Measurements from ENCODE around the gene SUMO1. TPM values are rescaled to one million over a fixed set of nuclear protein-coding genes. Genes with fewer than 3 reads are reported as not detected.

The SUMO1 gene
- total RNA-seq, 4 donors from 2014 or later: 29.6 to 46.3 (median 35.1) TPM

DNA sequence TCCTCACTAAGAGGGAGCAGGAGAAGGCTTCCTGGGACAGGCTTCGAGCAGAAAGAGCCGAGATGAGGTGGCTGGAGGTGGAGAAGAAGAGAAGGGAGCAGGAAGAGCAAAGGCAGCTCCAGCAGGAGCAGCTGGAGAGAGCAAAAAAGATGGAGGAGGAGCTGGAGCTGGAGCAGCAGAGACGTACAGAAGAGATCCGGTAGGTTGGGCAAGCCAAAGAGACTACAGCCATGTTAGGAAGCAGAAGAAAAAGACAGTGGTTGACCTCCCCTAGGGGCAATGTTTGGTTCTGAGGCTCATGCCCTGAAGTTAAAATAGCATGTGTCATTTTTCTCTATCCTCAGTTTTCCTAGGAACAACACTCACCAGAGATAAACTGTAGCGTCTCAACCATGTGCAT, 45.1 kb downstream of the SUMO1 start:
- no peak overlapping the region for H3K4me3 ChIP-seq (ENCODE audit: low read depth, poor library complexity, severe bottlenecking)
- intact Hi-C loops (cut with DNase I; ENCODE audit: low total_unique reads): no loop called here
- 92 to 95% methylated on average over 5 of the region's 5 CpGs for WGBS, 2 donors
- DNase-seq (ENCODE audit: low spot score in 2 of 2): no peak
- TF ChIP-seq, protein P1, sequence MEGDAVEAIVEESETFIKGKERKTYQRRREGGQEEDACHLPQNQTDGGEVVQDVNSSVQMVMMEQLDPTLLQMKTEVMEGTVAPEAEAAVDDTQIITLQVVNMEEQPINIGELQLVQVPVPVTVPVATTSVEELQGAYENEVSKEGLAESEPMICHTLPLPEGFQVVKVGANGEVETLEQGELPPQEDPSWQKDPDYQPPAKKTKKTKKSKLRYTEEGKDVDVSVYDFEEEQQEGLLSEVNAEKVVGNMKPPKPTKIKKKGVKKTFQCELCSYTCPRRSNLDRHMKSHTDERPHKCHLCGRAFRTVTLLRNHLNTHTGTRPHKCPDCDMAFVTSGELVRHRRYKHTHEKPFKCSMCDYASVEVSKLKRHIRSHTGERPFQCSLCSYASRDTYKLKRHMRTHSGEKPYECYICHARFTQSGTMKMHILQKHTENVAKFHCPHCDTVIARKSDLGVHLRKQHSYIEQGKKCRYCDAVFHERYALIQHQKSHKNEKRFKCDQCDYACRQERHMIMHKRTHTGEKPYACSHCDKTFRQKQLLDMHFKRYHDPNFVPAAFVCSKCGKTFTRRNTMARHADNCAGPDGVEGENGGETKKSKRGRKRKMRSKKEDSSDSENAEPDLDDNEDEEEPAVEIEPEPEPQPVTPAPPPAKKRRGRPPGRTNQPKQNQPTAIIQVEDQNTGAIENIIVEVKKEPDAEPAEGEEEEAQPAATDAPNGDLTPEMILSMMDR (IDR thresholded peaks at IDR 0.05): no peak
- no peak for TF ChIP-seq POLR2A (IDR thresholded peaks at IDR 0.05)

DNA sequence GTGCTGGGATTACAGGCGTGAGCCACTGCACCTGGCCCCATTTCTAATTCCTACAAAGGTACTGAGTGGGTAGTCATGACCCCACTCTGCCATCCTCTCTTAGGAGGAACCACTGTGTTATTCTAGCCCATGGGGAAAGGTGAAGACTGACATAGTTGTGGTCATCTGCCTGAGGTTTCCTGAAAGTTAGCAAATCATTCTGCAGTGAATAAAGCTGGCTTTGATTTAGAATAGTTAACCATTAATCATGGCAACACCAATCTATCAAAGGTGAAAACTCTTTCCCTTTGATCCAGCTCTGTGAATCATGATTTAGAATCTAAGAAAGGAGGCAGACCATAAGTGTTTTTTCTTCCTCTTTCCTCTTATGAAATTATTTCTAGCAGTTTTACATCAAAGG, 50.8 kb downstream of the SUMO1 start:
- intact Hi-C loops (cut with DNase I; ENCODE audit: low total_unique reads): no loop called here
- DNase-seq (ENCODE audit: low spot score in 2 of 2): no peak
- H3K4me3 ChIP-seq (ENCODE audit: low read depth, poor library complexity, severe bottlenecking): no peak overlapping the region
- WGBS, 2 donors: 65 to 82% methylated on average over 1 of the region's 1 CpG
- TF ChIP-seq, protein P1 (IDR thresholded peaks at IDR 0.05): no peak
- TF ChIP-seq POLR2A (IDR thresholded peaks at IDR 0.05): no peak

DNA sequence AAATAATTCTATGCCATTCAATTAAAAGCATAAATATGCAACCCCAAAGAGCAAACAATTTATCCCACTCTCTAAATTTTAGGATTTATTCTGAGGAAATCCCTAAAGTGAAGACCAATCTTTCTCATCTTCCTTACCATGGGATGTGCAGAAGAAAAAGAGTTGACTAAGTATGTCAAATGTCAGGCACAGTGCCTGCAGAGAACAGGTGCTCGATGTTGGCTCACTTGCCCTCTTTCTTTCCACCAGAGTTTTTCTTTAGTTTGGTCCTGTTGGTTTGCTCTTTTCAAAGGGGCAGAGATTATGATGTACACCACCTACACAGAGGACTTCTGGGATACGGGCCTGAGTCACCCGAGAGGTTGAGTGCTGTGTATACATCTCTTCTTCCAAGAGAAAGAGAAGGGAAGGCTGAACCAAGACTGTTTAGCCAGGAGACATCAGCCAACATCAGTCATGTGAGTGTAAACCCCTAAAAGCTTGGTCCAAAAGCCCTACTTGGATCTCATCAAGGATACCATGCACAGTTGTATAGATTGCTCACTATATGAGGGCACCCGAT, 51.7 kb downstream of the SUMO1 start:
- 95 to 96% methylated on average over 4 of the region's 4 CpGs for WGBS, 2 donors
- no peak overlapping the region for H3K4me3 ChIP-seq (ENCODE audit: low read depth, poor library complexity, severe bottlenecking)
- no peak for DNase-seq (ENCODE audit: low spot score in 2 of 2)
- TF ChIP-seq, protein P1 (IDR thresholded peaks at IDR 0.05): no peak
- TF ChIP-seq POLR2A (IDR thresholded peaks at IDR 0.05): no peak
- intact Hi-C loops (cut with DNase I; ENCODE audit: low total_unique reads): no loop called here

DNA sequence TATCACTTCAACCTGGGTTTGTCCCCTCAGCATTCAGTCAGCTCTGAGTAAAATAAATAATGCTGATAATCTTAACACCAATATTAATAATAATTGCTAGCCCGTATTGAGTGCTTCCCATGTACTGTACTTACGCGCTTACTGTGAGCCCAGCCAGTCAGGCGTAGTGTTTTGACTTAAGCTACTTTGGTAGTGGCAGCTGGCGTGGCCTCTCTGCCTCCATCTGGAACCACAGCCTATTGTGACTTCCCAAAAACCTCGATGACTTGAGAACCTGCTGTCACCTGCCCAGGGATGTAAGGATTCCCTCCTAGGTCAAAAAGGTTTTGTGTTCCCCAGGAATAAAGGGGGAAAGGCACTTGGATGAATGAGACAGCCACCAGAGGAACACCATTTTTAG, 53.2 kb downstream of the SUMO1 start:
- intact Hi-C loops (cut with DNase I; ENCODE audit: low total_unique reads): no loop called here
- no peak overlapping the region for H3K4me3 ChIP-seq (ENCODE audit: low read depth, poor library complexity, severe bottlenecking)
- DNase-seq (ENCODE audit: low spot score in 2 of 2): no peak
- WGBS, 2 donors: 87% methylated on average over 6 of the region's 6 CpGs
- TF ChIP-seq POLR2A (IDR thresholded peaks at IDR 0.05): no peak

DNA sequence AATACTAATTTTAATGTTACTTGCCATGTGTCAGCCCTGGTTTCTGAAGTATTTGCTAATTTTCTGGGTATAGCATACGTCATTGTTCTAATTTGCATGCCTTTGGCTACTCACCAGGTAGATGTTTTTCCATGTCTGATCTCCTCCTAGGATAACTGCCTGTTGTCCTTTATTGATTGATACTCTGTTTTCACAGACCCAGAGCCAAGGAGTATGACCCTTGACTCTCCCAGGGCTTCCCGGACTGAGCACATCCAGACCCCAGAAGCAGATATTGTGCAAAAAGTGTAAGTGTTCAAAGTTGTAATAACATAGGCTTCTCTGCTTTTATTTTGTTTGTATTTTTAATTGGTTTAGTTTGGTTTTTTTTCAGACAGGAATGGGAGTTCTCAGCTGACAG, 53.8 kb downstream of the SUMO1 start:
- WGBS, 2 donors: 64 to 66% methylated on average over 2 of the region's 2 CpGs

DNA sequence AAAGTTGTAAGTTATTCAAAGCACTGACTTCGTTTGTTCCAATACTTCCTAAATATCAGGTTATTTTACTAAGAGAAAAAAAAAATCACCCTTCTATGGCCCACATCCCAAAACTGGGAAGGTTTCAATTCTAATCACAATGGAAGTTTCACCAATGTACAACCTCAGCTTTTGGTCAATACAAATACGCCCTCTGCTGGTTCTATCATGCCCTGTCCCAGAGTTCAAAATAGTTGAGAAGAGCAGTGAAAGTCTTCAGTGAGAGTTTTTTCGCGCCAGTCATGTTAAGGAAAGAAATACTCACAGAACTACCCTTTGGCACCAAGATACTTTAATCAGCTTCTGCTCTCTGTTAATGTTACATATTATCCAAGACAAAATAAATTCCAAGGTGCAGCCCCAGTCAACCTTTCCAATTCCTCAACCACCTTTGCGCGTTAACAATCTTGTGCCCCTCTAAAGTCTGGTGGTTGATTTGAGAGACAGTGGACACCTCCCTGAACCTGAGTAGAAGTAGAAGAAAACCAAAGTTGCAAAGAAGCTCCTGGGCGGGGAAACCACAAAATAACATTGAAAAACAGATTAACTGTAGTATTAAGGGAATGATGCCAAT, 59.9 kb downstream of the SUMO1 start:
- WGBS, 2 donors: 42 to 44% methylated on average over 7 of the region's 7 CpGs
- intact Hi-C loops (cut with DNase I; ENCODE audit: low total_unique reads): no loop called here
- H3K4me3 ChIP-seq (ENCODE audit: low read depth, poor library complexity, severe bottlenecking): no peak overlapping the region
- DNase-seq (ENCODE audit: low spot score in 2 of 2): peak in 1 of 2 donors; percentile 55
- TF ChIP-seq, protein P1 (IDR thresholded peaks at IDR 0.05): peak in 1 of 3 donors; percentile 24
- TF ChIP-seq POLR2A (IDR thresholded peaks at IDR 0.05): no peak

More for the DNA sequence above, 53.8 kb downstream of the SUMO1 start:
- no peak for DNase-seq (ENCODE audit: low spot score in 2 of 2)
- intact Hi-C loops (cut with DNase I; ENCODE audit: low total_unique reads): no loop called here
- TF ChIP-seq, protein P1 (IDR thresholded peaks at IDR 0.05): no peak
- TF ChIP-seq POLR2A (IDR thresholded peaks at IDR 0.05): no peak
- no peak overlapping the region for H3K4me3 ChIP-seq (ENCODE audit: low read depth, poor library complexity, severe bottlenecking)

Data from lower leg skin (tissue), 4 donors.